Lower leg skin (tissue), 4 donors: Measurements from ENCODE around the gene GNB1. TPM values are rescaled to one million over a fixed set of nuclear protein-coding genes. Genes with fewer than 3 reads are reported as not detected.

Experiments used
- DNase-seq, 2 donors: peaks; one replicate each; pipeline ENCODE4 v3.0.0-alpha.2; 2019; ENCODE audit warnings: low spot score in 2 of 2
- H3K4me3 ChIP-seq: fragments of 200-600 bp; sonication (generic); 2 replicates; pipeline ENCODE4 v1.5.1; 2017; ENCODE audit warnings: mild to moderate bottlenecking, low read depth; ENCODE audit not compliant: poor library complexity, severe bottlenecking
- CTCF ChIP-seq, 3 donors: fragments of 450-650 bp; IDR thresholded peaks; one replicate each; pipeline ENCODE4 v1.5.1; 2016; ENCODE audit warnings: antibody characterized with exemption in 3 of 3, mild to moderate bottlenecking in 3 of 3, moderate library complexity in 2 of 3
- POLR2A ChIP-seq, 2 donors: fragments of 450-650 bp; IDR thresholded peaks; one replicate each; pipeline ENCODE4 v1.6.1; 2016 to 2017; ENCODE audit warnings: antibody characterized with exemption in 2 of 2, mild to moderate bottlenecking in 1 of 2, moderate library complexity in 1 of 2
- WGBS, 2 donors: methylation state at CpG; one replicate each; pipeline ENCODE4 v1.1.5; 2018; 5-methylcytosine and 5-hydroxymethylcytosine counted together
- intact Hi-C: fragments of 100-400 bp; cut with DNase I; formaldehyde crosslinking; loops from one replicate; pipeline ENCODE4 v1.15.0; 2023; ENCODE audit warnings: low total_unique reads
- total RNA-seq, 4 donors: library from RNA; depleted of rRNA; stranded (reverse); fragments of >200 nt; gene quantifications; one replicate each; pipeline ENCODE4 v1.1.0, GENCODE V29; 2016

Gene GNB1
- total RNA-seq, 4 donors from 2014 or later: 103 to 141 (median 123) TPM

GRCh38 chr1:1797731-1798341 is 93.1 kb downstream of the GNB1 start:
- intact Hi-C loops: no loop called here
- H3K4me3 ChIP-seq: no peak overlapping the region
- WGBS, 2 donors: 66 to 76% methylated on average over 8 to 11 of the region's 11 CpGs
- TF ChIP-seq POLR2A (IDR thresholded peaks at IDR 0.05) (no peak), CTCF (IDR thresholded peaks at IDR 0.05) (no peak)
- no peak for DNase-seq

- WGBS, 2 donors: 88 to 89% methylated on average over 5 of the region's 5 CpGs
- H3K4me3 ChIP-seq: no peak overlapping the region
- DNase-seq: no peak
- intact Hi-C loops: no loop called here
- TF ChIP-seq POLR2A (IDR thresholded peaks at IDR 0.05) (no peak), CTCF (IDR thresholded peaks at IDR 0.05) (no peak)
These were observed 94.4 kb downstream of the GNB1 start for GRCh38 chr1:1796466-1796865.

GRCh38 chr1:1794999-1795398 is 95.9 kb downstream of the GNB1 start:
- TF ChIP-seq POLR2A (IDR thresholded peaks at IDR 0.05) (no peak), CTCF (IDR thresholded peaks at IDR 0.05) (no peak)
- H3K4me3 ChIP-seq: no peak overlapping the region
- WGBS, 2 donors: 93 to 95% methylated on average over 10 of the region's 10 CpGs
- intact Hi-C loops: no loop called here
- no peak for DNase-seq

- TF ChIP-seq POLR2A (IDR thresholded peaks at IDR 0.05) (no peak), CTCF (IDR thresholded peaks at IDR 0.05) (no peak)
- no peak for DNase-seq
- no peak overlapping the region for H3K4me3 ChIP-seq
- 86 to 88% methylated on average over 17 of the region's 17 CpGs for WGBS, 2 donors
- intact Hi-C loops: no loop called here
These were observed 97.2 kb downstream of the GNB1 start for GRCh38 chr1:1793481-1794244.

- intact Hi-C loops: loop anchor here (10.0 kb wide), 1 partner anchor 106 kb away; the partner anchor contains the start of gene GNB1
- no peak overlapping the region for H3K4me3 ChIP-seq
- DNase-seq: no peak
- TF ChIP-seq CTCF (IDR thresholded peaks at IDR 0.05) (no peak), POLR2A (IDR thresholded peaks at IDR 0.05) (no peak)
- 79 to 83% methylated on average over 24 to 25 of the region's 25 CpGs for WGBS, 2 donors
These were observed 102.0 kb downstream of the GNB1 start for GRCh38 chr1:1788646-1789431.
